Measurements from ENCODE around the gene PARG.
A peak's percentile ranks its signal among the peaks of the same experiment; 100 is the strongest.
"Not testable (repeated sequence)": the region's sequence is repeated elsewhere in the genome, so short reads cannot be mapped to it uniquely, and the experiment has no call there.

The PARG gene

GRCh38 chr10:49941447-49942338, at the start of gene PARG, which contains the start of gene TIMM23B:
Gene PARG (minus strand): TSS chr10:49942027. CDS start chr10:49941725, 302 bp downstream.
Gene TIMM23B (plus strand): TSS chr10:49942053. CDS start chr10:49942195, 142 bp downstream.
- peak; percentile 83 for DNase-seq

GRCh38 chr10:49988376-49988775, 46.5 kb upstream of the PARG start, which contains the start of gene AGAP6:
Gene AGAP6 (plus strand): TSS chr10:49988406. CDS start chr10:49988716, 310 bp downstream.
- not testable (repeated sequence) for DNase-seq

GRCh38 chr10:49987207-49987606, 45.4 kb upstream of the PARG start:
- DNase-seq, result not testable (repeated sequence)

- DNase-seq, result not testable (repeated sequence)
Measured at GRCh38 chr10:49977756-49978155, 35.9 kb upstream of the PARG start.

GRCh38 chr10:49972094-49972493, 30.3 kb upstream of the PARG start:
- not testable (repeated sequence) for DNase-seq

GRCh38 chr10:49971466-49971865, 29.6 kb upstream of the PARG start:
- DNase-seq, result not testable (repeated sequence)

- DNase-seq, result not testable (repeated sequence)
Measured at GRCh38 chr10:49970331-49970857, 28.6 kb upstream of the PARG start.

GRCh38 chr10:49953122-49953521, 11.3 kb upstream of the PARG start:
- DNase-seq, result not testable (repeated sequence)

- DNase-seq, result not testable (repeated sequence)
Measured at GRCh38 chr10:49952006-49952405, 10.2 kb upstream of the PARG start.

GRCh38 chr10:49948737-49949136, 6.9 kb upstream of the PARG start:
- DNase-seq, result not testable (repeated sequence)

GRCh38 chr10:49948142-49948541, 6.3 kb upstream of the PARG start:
- DNase-seq, result not testable (repeated sequence)

GRCh38 chr10:49943607-49944006, 1.8 kb upstream of the PARG start:
- not testable (repeated sequence) for DNase-seq

- not testable (repeated sequence) for DNase-seq
Measured at GRCh38 chr10:49942339-49942705, 495 bp upstream of the PARG start.

GRCh38 chr10:49931959-49932728, 9.7 kb downstream of the PARG start:
- DNase-seq, result not testable (repeated sequence)

GRCh38 chr10:49931276-49931675, 10.6 kb downstream of the PARG start:
- not testable (repeated sequence) for DNase-seq

GRCh38 chr10:49923572-49923971, 18.3 kb downstream of the PARG start:
- not testable (repeated sequence) for DNase-seq

- DNase-seq, result not testable (repeated sequence)
Measured at GRCh38 chr10:49922041-49922440, 19.8 kb downstream of the PARG start.

GRCh38 chr10:49917927-49918326, 23.9 kb downstream of the PARG start:
- DNase-seq, result not testable (repeated sequence)

GRCh38 chr10:49916451-49916850, 25.4 kb downstream of the PARG start:
- not testable (repeated sequence) for DNase-seq

GRCh38 chr10:49910295-49910694, 31.5 kb downstream of the PARG start:
- not testable (repeated sequence) for DNase-seq

GRCh38 chr10:49908290-49909080, 33.3 kb downstream of the PARG start:
- DNase-seq, result not testable (repeated sequence)

- not testable (repeated sequence) for DNase-seq
Measured at GRCh38 chr10:49903829-49904228, 38.0 kb downstream of the PARG start.
